Erythroblast (primary cell): Measurements from ENCODE around the gene SOX5.

Experiments
- GATA1 ChIP-seq: IDR thresholded peaks from 2 replicates; pipeline ENCODE4 v1.6.1; 2011; ENCODE audit warnings: low read depth, mild to moderate bottlenecking, control low read depth, low read length, moderate library complexity
- POLR2A ChIP-seq: IDR thresholded peaks from 2 replicates; pipeline ENCODE4 v1.6.1; 2011; ENCODE audit warnings: mild to moderate bottlenecking, low read length

GRCh38 chr12:23703051-23703450, 246.4 kb downstream of the SOX5 start:
- TF ChIP-seq POLR2A: no peak
- TF ChIP-seq GATA1: no peak
